Vagina (tissue), 2 donors: ENCODE measurements around the gene PDE9A. TPM values are rescaled to one million over a fixed set of nuclear protein-coding genes. Genes with fewer than 3 reads are reported as not detected.
A peak's percentile ranks its signal among the peaks of the same experiment; 100 is the strongest.

Source experiments
- DNase-seq, 2 donors: peaks; one replicate each; pipeline ENCODE4 v3.0.0-alpha.2; 2017; ENCODE audit errors: extremely low spot score in 2 of 2
- H3K27ac ChIP-seq: fragments of 200-600 bp; sonication (generic); one replicate; pipeline ENCODE4 v1.5.1; 2019
- H3K27me3 ChIP-seq: fragments of 200-600 bp; sonication (generic); one replicate; pipeline ENCODE4 v1.5.1; 2019
- H3K36me3 ChIP-seq, 2 donors: fragments of 200-600 bp; sonication (generic); one replicate each; pipeline ENCODE4 v1.5.1; 2017 to 2019
- H3K4me1 ChIP-seq: fragments of 200-600 bp; sonication (generic); one replicate; pipeline ENCODE4 v1.5.1; 2019
- H3K4me3 ChIP-seq, 2 donors: fragments of 200-600 bp; sonication (generic); 1 replicate in 1 of 2; 2 replicates in 1 of 2; pipeline ENCODE4 v1.5.1; 2016 to 2019
- H3K9me3 ChIP-seq: fragments of 200-600 bp; sonication (generic); one replicate; pipeline ENCODE4 v1.5.1; 2019
- CTCF ChIP-seq, 3 experiments: fragments of 450-650 bp in 2 of 3; fragments of 200-600 bp in 1 of 3; sonication (generic) in 1 of 3; IDR thresholded peaks; one replicate each; pipeline ENCODE4 v1.5.1; 2017 to 2019; ENCODE audit warnings: antibody characterized with exemption in 3 of 3, mild to moderate bottlenecking in 2 of 3, moderate library complexity in 2 of 3
- POLR2A ChIP-seq, 2 donors: fragments of 450-650 bp; IDR thresholded peaks; one replicate each; pipeline ENCODE4 v1.6.1; 2017; ENCODE audit warnings: antibody characterized with exemption in 2 of 2, mild to moderate bottlenecking in 2 of 2, moderate library complexity in 2 of 2
- POLR2AphosphoS5 ChIP-seq, 2 donors: sonication (generic); formaldehyde crosslinking; IDR thresholded peaks; one replicate each; pipeline ENCODE4 v1.9.0; 2017; ENCODE audit warnings: antibody characterized with exemption in 2 of 2, mild to moderate bottlenecking in 2 of 2, low read depth in 1 of 2; ENCODE audit not compliant: insufficient read depth in 1 of 2
- intact Hi-C: fragments of 100-400 bp; cut with DNase I; formaldehyde crosslinking; loops from one replicate; pipeline ENCODE4 v1.15.1; 2023
- total RNA-seq: library from RNA; depleted of rRNA; stranded (reverse); fragments of >200 nt; gene quantifications from one replicate; pipeline ENCODE4 v1.2.3, GENCODE V29; 2016

The PDE9A gene
- total RNA-seq, 1 donor from 2014 or later: 9.6 TPM

- Histone ChIP-seq H3K4me3 (no peak overlapping the region), H3K27me3 (no peaks in the 10 kb centered on the region), H3K36me3 (no peaks in the 10 kb centered on the region), H3K9me3 (no peaks in the 10 kb centered on the region), H3K27ac (no peak overlapping the region), H3K4me1 (no peaks in the 10 kb centered on the region)
- intact Hi-C loops: loop anchor here (5.0 kb wide), 1 partner anchor 1333 kb away; no protein-coding TSS in a partner anchor
- TF ChIP-seq POLR2AphosphoS5 (IDR thresholded peaks at IDR 0.05; ENCODE audit: insufficient read depth in 1 of 2, low read depth in 1 of 2) (no peak), CTCF (IDR thresholded peaks at IDR 0.05) (no peak), POLR2A (IDR thresholded peaks at IDR 0.05) (no peak)
- no peak for DNase-seq
These were observed 50.5 kb downstream of the PDE9A start for GRCh38 chr21:42703965-42704364.

- intact Hi-C loops: loop anchor here (5.0 kb wide), 1 partner anchor 1332 kb away; no protein-coding TSS in a partner anchor
- Histone ChIP-seq H3K4me3 (no peak overlapping the region), H3K27me3 (no peaks in the 10 kb centered on the region), H3K36me3 (no peaks in the 10 kb centered on the region), H3K4me1 (no peaks in the 10 kb centered on the region), H3K9me3 (no peaks in the 10 kb centered on the region), H3K27ac (no peak overlapping the region)
- TF ChIP-seq POLR2AphosphoS5 (IDR thresholded peaks at IDR 0.05; ENCODE audit: insufficient read depth in 1 of 2, low read depth in 1 of 2): no peak
- DNase-seq: peak in 1 of 2 donors; percentile 34
These were observed 51.4 kb downstream of the PDE9A start for GRCh38 chr21:42704861-42705260.

- no peaks in the 10 kb centered on the region for H3K36me3 ChIP-seq
- TF ChIP-seq CTCF (IDR thresholded peaks at IDR 0.05) (no peak), POLR2AphosphoS5 (IDR thresholded peaks at IDR 0.05; ENCODE audit: insufficient read depth in 1 of 2, low read depth in 1 of 2) (no peak), POLR2A (IDR thresholded peaks at IDR 0.05) (no peak)
- no peaks in the 10 kb centered on the region for H3K4me1 ChIP-seq
- H3K4me3 ChIP-seq: no peak overlapping the region
- no peaks in the 10 kb centered on the region for H3K27me3 ChIP-seq
- no peak overlapping the region for H3K27ac ChIP-seq
- intact Hi-C loops: no loop called here
- no peak for DNase-seq
- no peaks in the 10 kb centered on the region for H3K9me3 ChIP-seq
These were observed 51.9 kb downstream of the PDE9A start for GRCh38 chr21:42705346-42705745.

- Histone ChIP-seq H3K36me3 (no peaks in the 10 kb centered on the region), H3K27ac (no peak overlapping the region), H3K4me3 (no peak overlapping the region), H3K4me1 (no peaks in the 10 kb centered on the region), H3K9me3 (no peaks in the 10 kb centered on the region), H3K27me3 (no peaks in the 10 kb centered on the region)
- intact Hi-C loops: loop anchor here (1.0 kb wide), 1 partner anchor 30 kb away; no protein-coding TSS in a partner anchor
- TF ChIP-seq POLR2AphosphoS5 (IDR thresholded peaks at IDR 0.05; ENCODE audit: insufficient read depth in 1 of 2, low read depth in 1 of 2) (no peak), CTCF (IDR thresholded peaks at IDR 0.05) (no peak), POLR2A (IDR thresholded peaks at IDR 0.05) (no peak)
- no peak for DNase-seq
These were observed 52.4 kb downstream of the PDE9A start for GRCh38 chr21:42705746-42706374.

GRCh38 chr21:42706765-42707164 lies 53.3 kb downstream of the PDE9A start:
- no peaks in the 10 kb centered on the region for H3K27me3 ChIP-seq
- no peaks in the 10 kb centered on the region for H3K36me3 ChIP-seq
- TF ChIP-seq POLR2A (IDR thresholded peaks at IDR 0.05): no peak
- TF ChIP-seq POLR2AphosphoS5 (IDR thresholded peaks at IDR 0.05; ENCODE audit: insufficient read depth in 1 of 2, low read depth in 1 of 2): no peak
- TF ChIP-seq CTCF (IDR thresholded peaks at IDR 0.05): no peak
- intact Hi-C loops: loop anchor here (1.0 kb wide), 1 partner anchor 30 kb away; no protein-coding TSS in a partner anchor
- H3K4me3 ChIP-seq: no peak overlapping the region
- H3K9me3 ChIP-seq: no peaks in the 10 kb centered on the region
- no peaks in the 10 kb centered on the region for H3K4me1 ChIP-seq
- no peak for DNase-seq
- H3K27ac ChIP-seq: no peak overlapping the region
